Tibial nerve (tissue), 4 donors: ENCODE results near the gene MYL11.

Experiments
- EP300 ChIP-seq, 2 donors: sonication (generic); formaldehyde crosslinking; IDR thresholded peaks; one replicate each; pipeline ENCODE4 v1.6.1; 2017; ENCODE audit warnings: antibody characterized with exemption in 2 of 2, mild to moderate bottlenecking in 1 of 2
- POLR2A ChIP-seq, 2 donors: fragments of 450-650 bp; IDR thresholded peaks; one replicate each; pipeline ENCODE4 v1.6.1; 2017; ENCODE audit warnings: antibody characterized with exemption in 2 of 2, mild to moderate bottlenecking in 2 of 2, moderate library complexity in 2 of 2
- TF ChIP-seq, protein P1 (sequence below), 5 experiments: fragments of 200-600 bp in 3 of 5; fragments of 450-650 bp in 2 of 5; sonication (generic) in 3 of 5; IDR thresholded peaks; one replicate each; pipeline ENCODE4 v1.5.1; 2016 to 2019; ENCODE audit warnings: antibody characterized with exemption in 5 of 5, mild to moderate bottlenecking in 3 of 5, moderate library complexity in 2 of 5

DNA sequence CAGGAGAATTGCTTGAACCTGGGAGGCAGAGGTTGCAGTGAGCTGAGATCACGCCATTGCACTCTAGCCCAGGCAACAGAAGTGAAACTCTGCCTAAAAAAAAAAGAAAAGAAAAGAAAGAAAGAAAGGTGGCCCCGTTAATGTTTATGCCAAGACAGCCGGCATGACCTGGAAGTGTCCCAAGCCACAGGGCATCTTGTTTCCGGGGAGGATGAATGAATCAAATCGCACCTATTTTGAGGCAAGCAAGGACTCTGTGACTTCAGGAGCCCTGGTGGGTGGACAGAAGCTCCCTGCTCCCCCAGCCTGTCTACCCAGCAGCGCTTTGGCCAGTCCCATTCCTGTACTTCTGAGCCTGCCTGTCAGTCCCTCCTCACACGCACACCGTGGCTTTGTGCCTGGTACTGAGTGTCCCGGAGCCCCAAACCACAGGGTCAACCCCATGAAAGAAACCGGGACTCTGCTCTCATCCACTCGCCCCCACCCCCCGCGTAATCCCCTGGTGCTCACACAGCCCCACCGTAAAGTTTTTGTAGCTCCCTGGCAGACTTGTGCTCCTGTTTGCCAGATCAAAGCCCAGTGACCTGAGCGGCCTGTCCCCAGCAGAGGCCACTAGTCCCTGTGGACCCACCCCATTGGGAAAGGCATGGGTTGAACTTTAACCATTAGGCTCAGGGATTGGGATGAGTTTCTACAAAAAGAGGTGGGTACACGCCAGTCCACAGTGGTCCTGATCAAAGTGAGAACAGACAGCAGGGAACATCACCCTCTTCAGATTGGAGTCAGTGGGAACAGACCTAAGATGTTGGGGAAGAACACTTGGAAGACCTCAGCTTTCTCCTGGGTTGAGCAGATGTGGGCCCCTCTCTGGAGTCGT, 38.8 kb upstream of the MYL11 start:
- TF ChIP-seq, protein P1, sequence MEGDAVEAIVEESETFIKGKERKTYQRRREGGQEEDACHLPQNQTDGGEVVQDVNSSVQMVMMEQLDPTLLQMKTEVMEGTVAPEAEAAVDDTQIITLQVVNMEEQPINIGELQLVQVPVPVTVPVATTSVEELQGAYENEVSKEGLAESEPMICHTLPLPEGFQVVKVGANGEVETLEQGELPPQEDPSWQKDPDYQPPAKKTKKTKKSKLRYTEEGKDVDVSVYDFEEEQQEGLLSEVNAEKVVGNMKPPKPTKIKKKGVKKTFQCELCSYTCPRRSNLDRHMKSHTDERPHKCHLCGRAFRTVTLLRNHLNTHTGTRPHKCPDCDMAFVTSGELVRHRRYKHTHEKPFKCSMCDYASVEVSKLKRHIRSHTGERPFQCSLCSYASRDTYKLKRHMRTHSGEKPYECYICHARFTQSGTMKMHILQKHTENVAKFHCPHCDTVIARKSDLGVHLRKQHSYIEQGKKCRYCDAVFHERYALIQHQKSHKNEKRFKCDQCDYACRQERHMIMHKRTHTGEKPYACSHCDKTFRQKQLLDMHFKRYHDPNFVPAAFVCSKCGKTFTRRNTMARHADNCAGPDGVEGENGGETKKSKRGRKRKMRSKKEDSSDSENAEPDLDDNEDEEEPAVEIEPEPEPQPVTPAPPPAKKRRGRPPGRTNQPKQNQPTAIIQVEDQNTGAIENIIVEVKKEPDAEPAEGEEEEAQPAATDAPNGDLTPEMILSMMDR (IDR thresholded peaks at IDR 0.05): no peak
- TF ChIP-seq POLR2A (IDR thresholded peaks at IDR 0.05) (no peak), EP300 (IDR thresholded peaks at IDR 0.05) (no peak)
